KMS-11 (cell line): ENCODE data around the gene POLR2M.
A peak's percentile ranks its signal among the peaks of the same experiment; 100 is the strongest.

ENCODE experiments used
- H2AFZ ChIP-seq: fragments of 200-600 bp; sonication (generic); 2 replicates; pipeline ENCODE4 v1.6.1; 2016; ENCODE audit warnings: antibody characterized with exemption, mixed run types, low read depth
- H3K27ac ChIP-seq: fragments of 200-600 bp; sonication (generic); 2 replicates; pipeline ENCODE4 v1.6.1; 2016; ENCODE audit warnings: mild to moderate bottlenecking, mixed run types
- H3K27me3 ChIP-seq: fragments of 200-600 bp; sonication (generic); 2 replicates; pipeline ENCODE4 v1.6.1; 2017; ENCODE audit warnings: mild to moderate bottlenecking, low read depth, mixed run types, moderate library complexity; ENCODE audit not compliant: insufficient read depth
- H3K36me3 ChIP-seq: fragments of 200-600 bp; sonication (generic); 2 replicates; pipeline ENCODE4 v1.6.1; 2017; ENCODE audit warnings: mild to moderate bottlenecking, mixed run types; ENCODE audit not compliant: insufficient read depth
- H3K4me1 ChIP-seq: fragments of 200-600 bp; sonication (generic); 2 replicates; pipeline ENCODE4 v1.6.1; 2016; ENCODE audit warnings: mild to moderate bottlenecking, low read depth, mixed run types; ENCODE audit not compliant: poor library complexity, severe bottlenecking
- H3K4me2 ChIP-seq: fragments of 200-600 bp; sonication (generic); 2 replicates; pipeline ENCODE4 v1.7.0; 2016; ENCODE audit warnings: mild to moderate bottlenecking, mixed run types
- H3K4me3 ChIP-seq: fragments of 200-600 bp; sonication (generic); IDR thresholded peaks from 2 replicates; pipeline ENCODE4 v1.6.1; 2017; ENCODE audit warnings: low read depth, low read length, mixed read lengths; ENCODE audit not compliant: insufficient read depth
- H3K79me2 ChIP-seq: fragments of 200-600 bp; sonication (generic); 2 replicates; pipeline ENCODE4 v1.6.1; 2016; ENCODE audit warnings: low read depth, mixed run types; ENCODE audit not compliant: insufficient read depth
- H3K9ac ChIP-seq: fragments of 200-600 bp; sonication (generic); 2 replicates; pipeline ENCODE4 v1.6.1; 2016; ENCODE audit warnings: mild to moderate bottlenecking, mixed run types
- H4K20me1 ChIP-seq: fragments of 200-600 bp; sonication (generic); 2 replicates; pipeline ENCODE4 v1.6.1; 2016; ENCODE audit warnings: mild to moderate bottlenecking, mixed run types; ENCODE audit not compliant: insufficient read depth
- TF ChIP-seq, protein P1 (sequence below): fragments of 200-600 bp; sonication (generic); conservative IDR thresholded peaks from 2 replicates; pipeline ENCODE4 v1.6.1; 2017; ENCODE audit warnings: low read depth, mild to moderate bottlenecking, antibody characterized with exemption, low read length, moderate library complexity, mixed read lengths

POLR2M gene

DNA sequence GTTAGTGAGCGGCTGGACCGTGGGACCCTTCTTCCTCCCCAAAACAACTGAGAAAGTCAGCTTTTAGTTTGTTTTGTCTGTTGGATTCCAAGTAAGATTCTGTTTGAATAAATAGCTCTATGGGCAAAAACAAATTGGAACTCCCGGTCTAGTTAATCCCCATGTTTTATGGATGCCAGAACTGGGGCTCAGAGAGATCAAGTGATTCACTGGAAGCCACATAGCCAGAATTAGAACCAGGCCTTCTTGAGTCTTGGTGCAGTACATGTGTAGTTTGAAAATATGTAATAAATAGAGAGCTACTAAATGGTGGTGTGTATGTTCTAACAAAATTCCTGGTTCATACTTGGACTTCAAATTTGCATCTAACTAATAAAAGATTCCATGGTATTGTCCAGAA lies 29.3 kb upstream of the POLR2M start:
- H3K4me1 ChIP-seq, result peaks cover 13% of the 10 kb centered on the region
- no peak overlapping the region for H3K4me3 ChIP-seq
- TF ChIP-seq, protein P1, sequence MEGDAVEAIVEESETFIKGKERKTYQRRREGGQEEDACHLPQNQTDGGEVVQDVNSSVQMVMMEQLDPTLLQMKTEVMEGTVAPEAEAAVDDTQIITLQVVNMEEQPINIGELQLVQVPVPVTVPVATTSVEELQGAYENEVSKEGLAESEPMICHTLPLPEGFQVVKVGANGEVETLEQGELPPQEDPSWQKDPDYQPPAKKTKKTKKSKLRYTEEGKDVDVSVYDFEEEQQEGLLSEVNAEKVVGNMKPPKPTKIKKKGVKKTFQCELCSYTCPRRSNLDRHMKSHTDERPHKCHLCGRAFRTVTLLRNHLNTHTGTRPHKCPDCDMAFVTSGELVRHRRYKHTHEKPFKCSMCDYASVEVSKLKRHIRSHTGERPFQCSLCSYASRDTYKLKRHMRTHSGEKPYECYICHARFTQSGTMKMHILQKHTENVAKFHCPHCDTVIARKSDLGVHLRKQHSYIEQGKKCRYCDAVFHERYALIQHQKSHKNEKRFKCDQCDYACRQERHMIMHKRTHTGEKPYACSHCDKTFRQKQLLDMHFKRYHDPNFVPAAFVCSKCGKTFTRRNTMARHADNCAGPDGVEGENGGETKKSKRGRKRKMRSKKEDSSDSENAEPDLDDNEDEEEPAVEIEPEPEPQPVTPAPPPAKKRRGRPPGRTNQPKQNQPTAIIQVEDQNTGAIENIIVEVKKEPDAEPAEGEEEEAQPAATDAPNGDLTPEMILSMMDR, result no peak
- H3K9ac ChIP-seq, result no peak overlapping the region
- no peaks in the 10 kb centered on the region for H3K27me3 ChIP-seq
- H3K27ac ChIP-seq, result no peak overlapping the region
- H3K79me2 ChIP-seq, result no peaks in the 10 kb centered on the region
- H3K4me2 ChIP-seq, result no peak overlapping the region
- no peak overlapping the region for H2AFZ ChIP-seq
- H4K20me1 ChIP-seq, result no peaks in the 10 kb centered on the region
- H3K36me3 ChIP-seq, result no peaks in the 10 kb centered on the region

DNA sequence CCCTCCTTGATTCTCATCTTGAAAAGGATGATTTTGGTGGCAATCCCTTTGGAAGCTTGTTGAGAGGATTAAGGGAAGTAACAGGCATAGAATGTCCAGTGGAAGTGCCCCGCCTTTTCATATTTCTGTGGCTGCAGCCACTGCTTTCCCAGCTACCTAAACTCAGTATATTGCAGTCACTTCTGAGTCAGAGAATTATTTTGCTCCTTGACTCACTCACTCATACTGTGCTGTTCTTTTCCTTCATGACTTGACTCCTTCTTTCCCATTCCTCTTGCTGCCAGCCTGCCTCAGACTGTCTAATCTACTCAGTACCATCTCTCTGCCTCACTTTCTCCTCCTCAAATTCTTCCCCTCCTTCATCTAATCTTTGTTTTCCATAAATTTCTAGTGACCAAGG lies 26.5 kb upstream of the POLR2M start:
- H3K27me3 ChIP-seq, result no peaks in the 10 kb centered on the region
- no peaks in the 10 kb centered on the region for H4K20me1 ChIP-seq
- H3K79me2 ChIP-seq, result no peaks in the 10 kb centered on the region
- H3K4me1 ChIP-seq, result peaks cover 13% of the 10 kb centered on the region
- H3K4me2 ChIP-seq, result peak overlapping the region; percentile 63; the same call in 1 of the 2 replicates
- no peak overlapping the region for H3K4me3 ChIP-seq
- peak overlapping the region; percentile 23 for H2AFZ ChIP-seq
- H3K9ac ChIP-seq, result no peak overlapping the region
- TF ChIP-seq, protein P1, result no peak
- H3K36me3 ChIP-seq, result no peaks in the 10 kb centered on the region
- H3K27ac ChIP-seq, result no peak overlapping the region

DNA sequence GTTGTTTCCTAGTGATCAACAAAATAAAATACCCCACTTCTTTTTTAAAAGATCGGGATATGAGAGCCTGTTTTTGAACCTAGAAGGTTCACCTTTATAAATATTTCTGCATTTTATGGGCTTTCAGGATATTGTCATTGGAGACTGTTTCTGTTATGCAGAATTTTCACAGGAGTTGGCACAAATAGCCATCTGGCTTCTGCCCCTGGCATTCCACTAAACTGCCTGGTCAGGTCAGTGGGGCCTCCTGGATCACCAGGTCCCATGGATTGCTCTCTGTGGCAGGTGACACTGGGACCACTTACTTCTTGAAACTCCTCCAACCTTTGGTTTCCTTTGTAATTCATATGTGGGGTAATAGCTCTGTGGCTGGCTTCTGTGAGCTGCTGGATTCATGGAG lies 25.5 kb upstream of the POLR2M start:
- Histone ChIP-seq H3K27me3 (no peaks in the 10 kb centered on the region), H2AFZ (peak overlapping the region; percentile 23; the same call in 1 of the 2 replicates), H3K36me3 (no peaks in the 10 kb centered on the region), H4K20me1 (no peaks in the 10 kb centered on the region), H3K4me2 (peak overlapping the region; percentile 63; the same call in 1 of the 2 replicates), H3K4me3 (no peak overlapping the region), H3K27ac (peak overlapping the region; percentile 10; the same call in 1 of the 2 replicates), H3K79me2 (no peaks in the 10 kb centered on the region), H3K4me1 (peaks cover 13% of the 10 kb centered on the region), H3K9ac (no peak overlapping the region)
- TF ChIP-seq, protein P1, result no peak

DNA sequence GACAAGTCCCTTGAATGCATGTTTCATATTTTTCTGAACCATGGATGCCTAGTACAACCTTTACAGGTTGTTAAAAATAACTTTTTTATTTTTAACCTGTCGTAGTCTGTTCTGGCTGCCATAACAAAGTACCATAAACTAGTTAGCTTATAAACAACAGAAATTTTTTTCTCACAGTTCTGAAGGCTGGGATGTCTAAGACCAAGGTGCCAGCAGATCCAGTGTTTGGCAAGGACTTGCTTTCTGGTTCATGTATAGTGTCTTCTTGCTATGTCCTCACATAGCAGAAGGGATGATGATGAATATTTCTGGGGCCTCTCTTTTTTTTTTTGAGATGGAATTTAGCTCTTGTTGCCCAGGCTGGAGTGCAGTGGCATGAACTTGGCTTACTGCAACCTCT lies 23.0 kb upstream of the POLR2M start:
- Histone ChIP-seq H3K27me3 (no peaks in the 10 kb centered on the region), H3K27ac (no peak overlapping the region), H3K4me3 (no peak overlapping the region), H3K9ac (no peak overlapping the region), H3K36me3 (no peaks in the 10 kb centered on the region), H3K4me1 (peaks cover 19% of the 10 kb centered on the region), H3K79me2 (no peaks in the 10 kb centered on the region), H3K4me2 (no peak overlapping the region), H2AFZ (no peak overlapping the region), H4K20me1 (no peaks in the 10 kb centered on the region)
- TF ChIP-seq, protein P1, result no peak
